Liver (tissue), 9 donors: Measurements from ENCODE around the gene PARD3. TPM values are rescaled to one million over a fixed set of nuclear protein-coding genes. Genes with fewer than 3 reads are reported as not detected.

Source experiments
- DNase-seq: peaks from one replicate; pipeline ENCODE4 v3.0.0-alpha.2; 2017; ENCODE audit warnings: low spot score
- H3K27ac ChIP-seq, 2 donors: one replicate each; pipeline ENCODE4 v1.7.0; 2013; ENCODE audit warnings: inconsistent platforms in 2 of 2, low read length in 2 of 2, control low read depth in 1 of 2, low read depth in 1 of 2, mild to moderate bottlenecking in 1 of 2
- H3K27me3 ChIP-seq, 4 donors: one replicate each; pipeline versions ENCODE4 v1.6.1 to v1.7.0; 2013; ENCODE audit warnings: low read length in 3 of 4, inconsistent platforms in 1 of 4, mild to moderate bottlenecking in 1 of 4, moderate library complexity in 1 of 4; ENCODE audit not compliant: control insufficient read depth in 4 of 4, insufficient read depth in 4 of 4
- H3K36me3 ChIP-seq, 4 donors: one replicate each; pipeline versions ENCODE4 v1.6.1 to v1.7.0; 2013; ENCODE audit warnings: low read length in 3 of 4, mild to moderate bottlenecking in 3 of 4, low read depth in 1 of 4, moderate library complexity in 1 of 4; ENCODE audit not compliant: control insufficient read depth in 4 of 4, insufficient read depth in 3 of 4
- H3K4me1 ChIP-seq, 4 donors: one replicate each; pipeline versions ENCODE4 v1.6.1 to v1.7.0; 2013; ENCODE audit warnings: low read length in 3 of 4, mild to moderate bottlenecking in 3 of 4, moderate library complexity in 1 of 4; ENCODE audit not compliant: control insufficient read depth in 4 of 4, insufficient read depth in 4 of 4
- H3K4me3 ChIP-seq, 3 donors: one replicate each; pipeline versions ENCODE4 v1.6.1 to v1.7.0; 2013; ENCODE audit warnings: low read length in 3 of 3, control low read depth in 1 of 3, low read depth in 1 of 3, mild to moderate bottlenecking in 1 of 3
- H3K9ac ChIP-seq, 2 donors: one replicate each; pipeline ENCODE4 v1.7.0; 2013; ENCODE audit warnings: low read length in 2 of 2, mild to moderate bottlenecking in 2 of 2, moderate library complexity in 2 of 2, control low read depth in 1 of 2, low read depth in 1 of 2
- H3K9me3 ChIP-seq, 4 donors: one replicate each; pipeline versions ENCODE4 v1.6.1 to v1.7.0; 2013; ENCODE audit warnings: low read length in 3 of 4; ENCODE audit not compliant: control insufficient read depth in 4 of 4
- EGR1 ChIP-seq, 2 donors: IDR thresholded peaks; 2 replicates each; pipeline ENCODE4 v1.6.1; 2016 to 2018; ENCODE audit warnings: antibody characterized with exemption in 2 of 2, low read depth in 2 of 2
- FOXA1 ChIP-seq: IDR thresholded peaks from 2 replicates; pipeline ENCODE4 v1.6.1; 2016; ENCODE audit warnings: antibody characterized with exemption
- FOXA2 ChIP-seq: IDR thresholded peaks from 2 replicates; pipeline ENCODE4 v1.6.1; 2016; ENCODE audit warnings: antibody characterized with exemption
- GABPA ChIP-seq, 2 donors: IDR thresholded peaks in 1 of 2; conservative IDR thresholded peaks in 1 of 2; 2 replicates each; pipeline ENCODE4 v1.6.1; 2016; ENCODE audit warnings: antibody characterized with exemption in 2 of 2, mild to moderate bottlenecking in 1 of 2, moderate library complexity in 1 of 2
- HNF4A ChIP-seq, 2 donors: conservative IDR thresholded peaks; 2 replicates each; pipeline ENCODE4 v1.6.1; 2016; ENCODE audit warnings: antibody characterized with exemption in 2 of 2, mild to moderate bottlenecking in 2 of 2
- HNF4G ChIP-seq: IDR thresholded peaks from 2 replicates; pipeline ENCODE4 v1.6.1; 2016; ENCODE audit warnings: antibody characterized with exemption
- JUND ChIP-seq, 2 donors: IDR thresholded peaks; 2 replicates each; pipeline ENCODE4 v1.6.1; 2016; ENCODE audit warnings: antibody characterized with exemption in 2 of 2
- NR2F2 ChIP-seq: IDR thresholded peaks from 2 replicates; pipeline ENCODE4 v1.6.1; 2016; ENCODE audit warnings: antibody characterized with exemption
- RAD21 ChIP-seq, 2 donors: IDR thresholded peaks; 2 replicates each; pipeline ENCODE4 v1.6.1; 2016; ENCODE audit warnings: antibody characterized with exemption in 2 of 2, mild to moderate bottlenecking in 2 of 2
- RXRA ChIP-seq, 2 donors: IDR thresholded peaks; 2 replicates each; pipeline ENCODE4 v1.6.1; 2017 to 2018; ENCODE audit warnings: antibody characterized with exemption in 2 of 2, mild to moderate bottlenecking in 1 of 2
- SP1 ChIP-seq: IDR thresholded peaks from 2 replicates; pipeline ENCODE4 v1.6.1; 2018; ENCODE audit warnings: antibody characterized with exemption, mild to moderate bottlenecking
- TAF1 ChIP-seq: conservative IDR thresholded peaks from 2 replicates; pipeline ENCODE4 v1.6.1; 2016; ENCODE audit warnings: antibody characterized with exemption, mild to moderate bottlenecking
- YY1 ChIP-seq: IDR thresholded peaks from 2 replicates; pipeline ENCODE4 v1.6.1; 2016; ENCODE audit warnings: antibody characterized with exemption, mild to moderate bottlenecking
- WGBS: extraction: QIAGEN DNeasy Blood & Tissue Kit; methylation state at CpG from one replicate; pipeline ENCODE4 v1.1.7; 2013; 5-methylcytosine and 5-hydroxymethylcytosine counted together
- polyA plus RNA-seq, 2 donors: library from polyadenylated mRNA; stranded (reverse) in 1 of 2; unstranded in 1 of 2; fragments of 200-250 nt in 1 of 2; fragments of >200 nt in 1 of 2; fragmentation: Nextera tagmentation in 1 of 2; extraction: Ambion mirVana in 1 of 2; gene quantifications; one replicate each; pipeline versions ENCODE4 v1.2.1 to v1.2.3, GENCODE V29; 2013 to 2015
- total RNA-seq, 2 donors: library from RNA; depleted of rRNA; stranded (reverse); fragments of >200 nt; gene quantifications; one replicate each; pipeline ENCODE4 v1.2.3, GENCODE V29; 2014
- TF ChIP-seq, protein P1 (sequence below): IDR thresholded peaks from 2 replicates; pipeline ENCODE4 v1.6.1; 2016; ENCODE audit warnings: antibody characterized with exemption
- TF ChIP-seq, protein P2 (sequence below): IDR thresholded peaks from 2 replicates; pipeline ENCODE4 v1.6.1; 2016; ENCODE audit warnings: antibody characterized with exemption, mild to moderate bottlenecking
- TF ChIP-seq, protein P3 (sequence below): IDR thresholded peaks from 2 replicates; pipeline ENCODE4 v1.6.1; 2016; ENCODE audit warnings: antibody characterized with exemption
- TF ChIP-seq, protein P4 (sequence below): IDR thresholded peaks from 2 replicates; pipeline ENCODE4 v1.6.1; 2016; ENCODE audit warnings: antibody characterized with exemption
- TF ChIP-seq, protein P5 (sequence below): fragments of 150-350 bp; IDR thresholded peaks from 2 replicates; pipeline ENCODE4 v1.5.1; 2017; ENCODE audit warnings: improper control_type of control experiment, low read depth, low read length; ENCODE audit not compliant: missing input control
- donor health status: healthy.
- donor health status: healthy.
- donor health status: healthy.
- donor health status: healthy.
- donor health status: healthy.

The PARD3 gene
- total and polyA plus RNA-seq, 4 donors: 12.3 to 43.8 (median 13.5) TPM

DNA sequence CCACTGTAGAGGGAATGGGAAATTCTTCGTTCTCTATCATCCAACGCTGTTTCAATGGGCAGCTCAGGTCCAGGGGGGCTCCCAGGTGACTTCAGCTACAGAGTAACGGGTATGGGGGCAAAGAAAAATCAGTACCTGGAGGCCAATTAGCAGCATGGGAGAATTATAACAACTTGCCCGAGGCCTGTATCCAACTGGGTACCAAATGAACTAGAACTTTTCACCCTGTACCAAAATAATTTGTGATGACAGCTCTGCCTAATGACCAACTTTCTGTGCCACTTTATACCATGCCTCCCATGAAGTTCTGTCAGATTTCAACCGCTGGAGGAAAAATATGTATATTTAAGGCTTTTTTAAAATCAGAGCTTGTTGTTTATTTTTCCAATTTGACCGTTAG, 467.1 kb downstream of the PARD3 start (continued):
- TF ChIP-seq, protein P1, sequence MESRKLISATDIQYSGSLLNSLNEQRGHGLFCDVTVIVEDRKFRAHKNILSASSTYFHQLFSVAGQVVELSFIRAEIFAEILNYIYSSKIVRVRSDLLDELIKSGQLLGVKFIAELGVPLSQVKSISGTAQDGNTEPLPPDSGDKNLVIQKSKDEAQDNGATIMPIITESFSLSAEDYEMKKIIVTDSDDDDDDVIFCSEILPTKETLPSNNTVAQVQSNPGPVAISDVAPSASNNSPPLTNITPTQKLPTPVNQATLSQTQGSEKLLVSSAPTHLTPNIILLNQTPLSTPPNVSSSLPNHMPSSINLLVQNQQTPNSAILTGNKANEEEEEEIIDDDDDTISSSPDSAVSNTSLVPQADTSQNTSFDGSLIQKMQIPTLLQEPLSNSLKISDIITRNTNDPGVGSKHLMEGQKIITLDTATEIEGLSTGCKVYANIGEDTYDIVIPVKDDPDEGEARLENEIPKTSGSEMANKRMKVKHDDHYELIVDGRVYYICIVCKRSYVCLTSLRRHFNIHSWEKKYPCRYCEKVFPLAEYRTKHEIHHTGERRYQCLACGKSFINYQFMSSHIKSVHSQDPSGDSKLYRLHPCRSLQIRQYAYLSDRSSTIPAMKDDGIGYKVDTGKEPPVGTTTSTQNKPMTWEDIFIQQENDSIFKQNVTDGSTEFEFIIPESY: no peak
- TF ChIP-seq SP1 (no peak), RXRA (IDR thresholded peaks at IDR 0.05) (no peak), HNF4G (no peak), EGR1 (IDR thresholded peaks at IDR 0.05; ENCODE audit: low read depth in 2 of 2) (no peak), GABPA (IDR thresholded peaks at IDR 0.05 in 1 of 2, conservative IDR thresholded peaks at IDR 0.05 in 1 of 2) (no peak), FOXA1 (no peak)

DNA sequence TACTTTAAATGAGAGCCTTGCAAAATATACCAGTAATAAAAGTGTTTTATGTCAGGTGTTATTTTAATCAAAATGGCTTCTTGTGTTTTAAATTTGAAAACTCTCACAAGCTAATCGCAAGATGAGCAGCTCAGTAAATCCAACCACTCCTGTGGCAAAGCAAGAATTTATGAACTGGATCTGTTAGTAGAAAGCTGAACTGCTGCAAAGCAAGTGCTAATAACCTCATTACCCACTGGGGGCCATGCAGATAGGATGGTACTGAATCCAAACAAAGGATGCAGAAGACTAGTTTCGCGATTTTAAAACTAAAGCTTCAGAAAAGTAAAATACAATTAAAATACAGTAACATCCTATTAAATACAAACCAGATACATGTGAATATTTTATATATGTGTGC, 468.0 kb downstream of the PARD3 start:
- no peak overlapping the region for H3K9ac ChIP-seq
- no peak overlapping the region for H3K27ac ChIP-seq
- DNase-seq: no peak
- no peak overlapping the region for H3K4me3 ChIP-seq
- H3K9me3 ChIP-seq: no peaks in the 10 kb centered on the region
- H3K4me1 ChIP-seq: no peaks in the 10 kb centered on the region
- peaks cover 0 to 7% (median under 1%) of the 10 kb centered on the region in 4 donors for H3K36me3 ChIP-seq
- no peaks in the 10 kb centered on the region for H3K27me3 ChIP-seq
- no peak for TF ChIP-seq RXRA (IDR thresholded peaks at IDR 0.05)
- no peak for TF ChIP-seq EGR1 (IDR thresholded peaks at IDR 0.05; ENCODE audit: low read depth in 2 of 2)
- TF ChIP-seq YY1: no peak
- TF ChIP-seq HNF4A (conservative IDR thresholded peaks at IDR 0.05): no peak
- TF ChIP-seq SP1: no peak
- TF ChIP-seq FOXA2: no peak
- TF ChIP-seq, protein P2, sequence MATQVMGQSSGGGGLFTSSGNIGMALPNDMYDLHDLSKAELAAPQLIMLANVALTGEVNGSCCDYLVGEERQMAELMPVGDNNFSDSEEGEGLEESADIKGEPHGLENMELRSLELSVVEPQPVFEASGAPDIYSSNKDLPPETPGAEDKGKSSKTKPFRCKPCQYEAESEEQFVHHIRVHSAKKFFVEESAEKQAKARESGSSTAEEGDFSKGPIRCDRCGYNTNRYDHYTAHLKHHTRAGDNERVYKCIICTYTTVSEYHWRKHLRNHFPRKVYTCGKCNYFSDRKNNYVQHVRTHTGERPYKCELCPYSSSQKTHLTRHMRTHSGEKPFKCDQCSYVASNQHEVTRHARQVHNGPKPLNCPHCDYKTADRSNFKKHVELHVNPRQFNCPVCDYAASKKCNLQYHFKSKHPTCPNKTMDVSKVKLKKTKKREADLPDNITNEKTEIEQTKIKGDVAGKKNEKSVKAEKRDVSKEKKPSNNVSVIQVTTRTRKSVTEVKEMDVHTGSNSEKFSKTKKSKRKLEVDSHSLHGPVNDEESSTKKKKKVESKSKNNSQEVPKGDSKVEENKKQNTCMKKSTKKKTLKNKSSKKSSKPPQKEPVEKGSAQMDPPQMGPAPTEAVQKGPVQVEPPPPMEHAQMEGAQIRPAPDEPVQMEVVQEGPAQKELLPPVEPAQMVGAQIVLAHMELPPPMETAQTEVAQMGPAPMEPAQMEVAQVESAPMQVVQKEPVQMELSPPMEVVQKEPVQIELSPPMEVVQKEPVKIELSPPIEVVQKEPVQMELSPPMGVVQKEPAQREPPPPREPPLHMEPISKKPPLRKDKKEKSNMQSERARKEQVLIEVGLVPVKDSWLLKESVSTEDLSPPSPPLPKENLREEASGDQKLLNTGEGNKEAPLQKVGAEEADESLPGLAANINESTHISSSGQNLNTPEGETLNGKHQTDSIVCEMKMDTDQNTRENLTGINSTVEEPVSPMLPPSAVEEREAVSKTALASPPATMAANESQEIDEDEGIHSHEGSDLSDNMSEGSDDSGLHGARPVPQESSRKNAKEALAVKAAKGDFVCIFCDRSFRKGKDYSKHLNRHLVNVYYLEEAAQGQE: no peak
- TF ChIP-seq, protein P3, sequence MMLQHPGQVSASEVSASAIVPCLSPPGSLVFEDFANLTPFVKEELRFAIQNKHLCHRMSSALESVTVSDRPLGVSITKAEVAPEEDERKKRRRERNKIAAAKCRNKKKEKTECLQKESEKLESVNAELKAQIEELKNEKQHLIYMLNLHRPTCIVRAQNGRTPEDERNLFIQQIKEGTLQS: no peak
- no peak for TF ChIP-seq RAD21 (IDR thresholded peaks at IDR 0.05)
- TF ChIP-seq, protein P1: no peak
- no peak for TF ChIP-seq JUND (IDR thresholded peaks at IDR 0.05)
- no peak for TF ChIP-seq TAF1
- TF ChIP-seq FOXA1: no peak
- TF ChIP-seq, protein P4, sequence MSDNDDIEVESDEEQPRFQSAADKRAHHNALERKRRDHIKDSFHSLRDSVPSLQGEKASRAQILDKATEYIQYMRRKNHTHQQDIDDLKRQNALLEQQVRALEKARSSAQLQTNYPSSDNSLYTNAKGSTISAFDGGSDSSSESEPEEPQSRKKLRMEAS: no peak
- no peak for TF ChIP-seq NR2F2
- TF ChIP-seq, protein P5, sequence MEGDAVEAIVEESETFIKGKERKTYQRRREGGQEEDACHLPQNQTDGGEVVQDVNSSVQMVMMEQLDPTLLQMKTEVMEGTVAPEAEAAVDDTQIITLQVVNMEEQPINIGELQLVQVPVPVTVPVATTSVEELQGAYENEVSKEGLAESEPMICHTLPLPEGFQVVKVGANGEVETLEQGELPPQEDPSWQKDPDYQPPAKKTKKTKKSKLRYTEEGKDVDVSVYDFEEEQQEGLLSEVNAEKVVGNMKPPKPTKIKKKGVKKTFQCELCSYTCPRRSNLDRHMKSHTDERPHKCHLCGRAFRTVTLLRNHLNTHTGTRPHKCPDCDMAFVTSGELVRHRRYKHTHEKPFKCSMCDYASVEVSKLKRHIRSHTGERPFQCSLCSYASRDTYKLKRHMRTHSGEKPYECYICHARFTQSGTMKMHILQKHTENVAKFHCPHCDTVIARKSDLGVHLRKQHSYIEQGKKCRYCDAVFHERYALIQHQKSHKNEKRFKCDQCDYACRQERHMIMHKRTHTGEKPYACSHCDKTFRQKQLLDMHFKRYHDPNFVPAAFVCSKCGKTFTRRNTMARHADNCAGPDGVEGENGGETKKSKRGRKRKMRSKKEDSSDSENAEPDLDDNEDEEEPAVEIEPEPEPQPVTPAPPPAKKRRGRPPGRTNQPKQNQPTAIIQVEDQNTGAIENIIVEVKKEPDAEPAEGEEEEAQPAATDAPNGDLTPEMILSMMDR: no peak
- TF ChIP-seq GABPA (IDR thresholded peaks at IDR 0.05 in 1 of 2, conservative IDR thresholded peaks at IDR 0.05 in 1 of 2): no peak
- TF ChIP-seq HNF4G: no peak
- WGBS: 96% methylated on average over 3 of the region's 3 CpGs
